Measurements from ENCODE around the gene ZFHX3.

The ZFHX3 gene

GRCh38 chr16:73037331-73037745, 10.6 kb downstream of the ZFHX3 start:
- DNase-seq, result no peak

GRCh38 chr16:73036074-73036826, 11.7 kb downstream of the ZFHX3 start:
- DNase-seq, result no peak

- DNase-seq, result no peak
Observed at GRCh38 chr16:73034374-73034773, 13.6 kb downstream of the ZFHX3 start.

- DNase-seq, result no peak
Observed at GRCh38 chr16:73033271-73033998, 14.5 kb downstream of the ZFHX3 start.

GRCh38 chr16:73032541-73033270, 15.2 kb downstream of the ZFHX3 start:
- DNase-seq, result no peak

- no peak for DNase-seq
Observed at GRCh38 chr16:73031984-73032383, 15.9 kb downstream of the ZFHX3 start.

- no peak for DNase-seq
Observed at GRCh38 chr16:73031155-73031866, 16.6 kb downstream of the ZFHX3 start.

GRCh38 chr16:73028721-73029361, 19.1 kb downstream of the ZFHX3 start:
- no peak for DNase-seq

GRCh38 chr16:73028263-73028662, 19.7 kb downstream of the ZFHX3 start:
- no peak for DNase-seq

- DNase-seq, result no peak
Observed at GRCh38 chr16:73027685-73028111, 20.2 kb downstream of the ZFHX3 start.

GRCh38 chr16:73026754-73027684, 20.9 kb downstream of the ZFHX3 start:
- no peak for DNase-seq

- no peak for DNase-seq
Observed at GRCh38 chr16:73025856-73026210, 22.1 kb downstream of the ZFHX3 start.

- no peak for DNase-seq
Observed at GRCh38 chr16:73025151-73025855, 22.6 kb downstream of the ZFHX3 start.

GRCh38 chr16:73024571-73025105, 23.3 kb downstream of the ZFHX3 start:
- DNase-seq, result no peak

- no peak for DNase-seq
Observed at GRCh38 chr16:73023752-73024570, 24.0 kb downstream of the ZFHX3 start.

GRCh38 chr16:73023320-73023719, 24.6 kb downstream of the ZFHX3 start:
- no peak for DNase-seq

- no peak for DNase-seq
Observed at GRCh38 chr16:73022534-73022933, 25.4 kb downstream of the ZFHX3 start.

- DNase-seq, result no peak
Observed at GRCh38 chr16:73021866-73022495, 25.9 kb downstream of the ZFHX3 start.

- peak; percentile 87 for DNase-seq
Observed at GRCh38 chr16:73020409-73020884, 27.5 kb downstream of the ZFHX3 start.

All from amniotic stem cell (primary cell).